ENCODE data around the gene KLHDC4. TPM values are rescaled to one million over a fixed set of nuclear protein-coding genes. Genes with fewer than 3 reads are reported as not detected.

KLHDC4 gene
- total RNA-seq, 2 donors from 2014 or later, result 28.7 to 118 TPM

Other genes starting within 250 kb of the KLHDC4 start
- under 1 TPM; 0.18 to 0.39 TPM for gene JPH3, start 163.5 kb downstream of the KLHDC4 start, total RNA-seq
- gene SLC7A5, start 103.5 kb upstream of the KLHDC4 start, total RNA-seq, result 10 to 100 TPM in 1 of 2 donors, 1 to 10 TPM in 1; 3.6 to 11.2 TPM
- gene CA5A, start 170.5 kb upstream of the KLHDC4 start, total RNA-seq, result not detected
- gene BANP, start 185.4 kb upstream of the KLHDC4 start, total RNA-seq, result 10 to 100 TPM; 19.5 to 20.2 TPM

All from left colon (tissue), 2 donors.